IMR-90 (cell line): ENCODE measurements around the gene DENND1B. TPM values are rescaled to one million over a fixed set of nuclear protein-coding genes. Genes with fewer than 3 reads are reported as not detected.
A peak's percentile ranks its signal among the peaks of the same experiment; 100 is the strongest.

Experiments
- ATAC-seq: fragments of 200-7000 bp; cut with Tn5 transposase; 2 replicates; pipeline ENCODE4 v1.9.1; 2020; ENCODE audit warnings: low read depth, mild to moderate bottlenecking, moderate library complexity
- BruUV-seq: library from RNA; stranded (reverse); fragments of 400-500 nt; replicated peaks from 2 replicates; lab custom pipeline; 2021; lab: Mats Ljungman, UMichigan
- CTCF ChIA-PET: fragments of 300-600 bp; formaldehyde crosslinking; extraction: SDS; loops from one replicate; lab custom pipeline; 2021; ENCODE audit warnings: antibody characterized with exemption; lab: Yijun Ruan, JAX
- POLR2A ChIA-PET: fragments of 300-600 bp; sonication (Branson Sonifier 250); formaldehyde crosslinking; loops from one replicate; lab custom pipeline; 2022; ENCODE audit warnings: antibody characterized with exemption; ENCODE audit not compliant: unreplicated experiment; lab: Charles Lee
- DNase-seq: peaks from one replicate; pipeline ENCODE4 v3.0.0; 2013
- H2AFZ ChIP-seq: replicated peaks from 2 replicates; pipeline ENCODE3; 2013; ENCODE audit warnings: low read length, mild to moderate bottlenecking; ENCODE audit not compliant: poor library complexity
- H2AK5ac ChIP-seq: 2 replicates; pipeline ENCODE4 v1.6.1; 2013; ENCODE audit warnings: low read depth, low read length, inconsistent platforms
- H2AK9ac ChIP-seq: replicated peaks from 2 replicates; pipeline ENCODE3; 2013; ENCODE audit warnings: mild to moderate bottlenecking, low read depth, low read length, moderate library complexity; ENCODE audit not compliant: poor library complexity
- H2BK120ac ChIP-seq: 2 replicates; pipeline ENCODE4 v1.6.1; 2013; ENCODE audit warnings: low read depth, low read length, inconsistent platforms
- H2BK15ac ChIP-seq: 3 replicates; pipeline ENCODE4 v1.6.1; 2013; ENCODE audit warnings: low read depth, low read length, inconsistent platforms
- H2BK20ac ChIP-seq: 2 replicates; pipeline ENCODE4 v1.6.1; 2013; ENCODE audit warnings: low read depth, mild to moderate bottlenecking, inconsistent platforms, low read length, moderate library complexity
- H2BK5ac ChIP-seq: 2 replicates; pipeline ENCODE4 v1.6.1; 2013; ENCODE audit warnings: mild to moderate bottlenecking, low read depth, low read length, inconsistent platforms; ENCODE audit not compliant: poor library complexity, severe bottlenecking
- H3K14ac ChIP-seq: replicated peaks from 2 replicates; pipeline ENCODE4 v1.6.1; 2013; ENCODE audit warnings: low read depth, low read length, inconsistent platforms
- H3K18ac ChIP-seq: 2 replicates; pipeline ENCODE4 v1.6.1; 2013; ENCODE audit warnings: low read depth, low read length, control low read depth
- H3K23ac ChIP-seq: 2 replicates; pipeline ENCODE4 v1.6.1; 2013; ENCODE audit warnings: low read depth, low read length, inconsistent platforms
- H3K27ac ChIP-seq: 2 replicates; pipeline ENCODE4 v1.5.1; 2013; ENCODE audit warnings: mild to moderate bottlenecking, control low read depth, low read length; ENCODE audit not compliant: insufficient read depth
- H3K27me3 ChIP-seq: 2 replicates; pipeline ENCODE4 v1.6.1; 2013; ENCODE audit warnings: low read length; ENCODE audit not compliant: control insufficient read depth, insufficient read depth
- H3K36me3 ChIP-seq: 2 replicates; pipeline ENCODE4 v1.6.1; 2013; ENCODE audit warnings: low read length, mixed read lengths; ENCODE audit not compliant: control insufficient read depth, insufficient read depth
- H3K4ac ChIP-seq: 2 replicates; pipeline ENCODE4 v1.6.1; 2013; ENCODE audit warnings: low read depth, low read length, inconsistent platforms
- H3K4me1 ChIP-seq: 2 replicates; pipeline ENCODE4 v1.6.1; 2013; ENCODE audit warnings: low read length, mixed read lengths; ENCODE audit not compliant: control insufficient read depth, insufficient read depth
- H3K4me2 ChIP-seq: 2 replicates; pipeline ENCODE4 v1.6.1; 2013; ENCODE audit warnings: low read depth, mild to moderate bottlenecking, control low read depth, low read length, moderate library complexity
- H3K4me3 ChIP-seq: 2 replicates; pipeline ENCODE4 v1.5.1; 2013; ENCODE audit warnings: low read depth, mild to moderate bottlenecking, control low read depth, low read length, moderate library complexity; ENCODE audit not compliant: insufficient read depth
- H3K56ac ChIP-seq: 2 replicates; pipeline ENCODE4 v1.6.1; 2013; ENCODE audit warnings: low read length, inconsistent platforms; ENCODE audit not compliant: insufficient read depth; ENCODE audit errors: extremely low read depth
- H3K79me1 ChIP-seq, 2 experiments: 2 replicates each; pipeline ENCODE4 v1.6.1; 2013; ENCODE audit warnings: low read length in 2 of 2, inconsistent platforms in 1 of 2, low read depth in 1 of 2
- H3K9ac ChIP-seq: 2 replicates; pipeline ENCODE4 v1.6.1; 2013; ENCODE audit warnings: low read depth, low read length, control low read depth
- H3K9me1 ChIP-seq: 2 replicates; pipeline ENCODE4 v1.6.1; 2013; ENCODE audit warnings: low read length, inconsistent platforms; ENCODE audit not compliant: insufficient read depth
- H3K9me3 ChIP-seq: 2 replicates; pipeline ENCODE4 v1.6.1; 2013; ENCODE audit warnings: low read length; ENCODE audit not compliant: control insufficient read depth, insufficient read depth
- H4K20me1 ChIP-seq: 2 replicates; pipeline ENCODE4 v1.6.1; 2013; ENCODE audit warnings: low read length, inconsistent platforms; ENCODE audit not compliant: insufficient read depth
- H4K5ac ChIP-seq: 2 replicates; pipeline ENCODE4 v1.6.1; 2013; ENCODE audit warnings: mild to moderate bottlenecking, low read depth, low read length, control low read depth
- H4K8ac ChIP-seq, 2 experiments: 2 replicates each; pipeline ENCODE4 v1.6.1; 2013; ENCODE audit warnings: low read depth in 2 of 2, low read length in 2 of 2, control low read depth in 1 of 2, inconsistent platforms in 1 of 2
- H4K91ac ChIP-seq: 2 replicates; pipeline ENCODE4 v1.6.1; 2013; ENCODE audit warnings: low read depth, low read length, inconsistent platforms; ENCODE audit not compliant: insufficient read depth
- BHLHE40 ChIP-seq: fragments of 150-350 bp; IDR thresholded peaks from 2 replicates; pipeline ENCODE4 v1.6.1; 2016; ENCODE audit warnings: mild to moderate bottlenecking, low read depth, low read length
- CEBPB ChIP-seq: IDR thresholded peaks from 2 replicates; pipeline ENCODE4 v1.6.1; 2012; ENCODE audit warnings: low read depth, low read length, improper control_type of control experiment
- CHD1 ChIP-seq: IDR thresholded peaks from 2 replicates; pipeline ENCODE4 v1.6.1; 2012; ENCODE audit warnings: low read depth, low read length, improper control_type of control experiment
- FOS ChIP-seq: fragments of 150-350 bp; IDR thresholded peaks from 2 replicates; pipeline ENCODE4 v1.6.1; 2016; ENCODE audit warnings: low read depth, low read length
- MAFK ChIP-seq: IDR thresholded peaks from 2 replicates; pipeline ENCODE4 v1.6.1; 2012; ENCODE audit warnings: low read depth, low read length, improper control_type of control experiment
- MAZ ChIP-seq: IDR thresholded peaks from 2 replicates; pipeline ENCODE4 v1.6.1; 2012; ENCODE audit warnings: low read depth, mild to moderate bottlenecking, low read length, improper control_type of control experiment, moderate library complexity, borderline replicate concordance
- MXI1 ChIP-seq: IDR thresholded peaks from 2 replicates; pipeline ENCODE4 v1.6.1; 2012; ENCODE audit warnings: low read depth, mild to moderate bottlenecking, low read length, moderate library complexity, borderline replicate concordance
- NFE2L2 ChIP-seq: fragments of 150-350 bp; IDR thresholded peaks from 2 replicates; pipeline ENCODE4 v1.6.1; 2016; ENCODE audit warnings: low read depth, mild to moderate bottlenecking, low read length
- POLR2A ChIP-seq: IDR thresholded peaks from 2 replicates; pipeline ENCODE4 v1.6.1; 2012; ENCODE audit warnings: mild to moderate bottlenecking, low read depth, low read length
- RAD21 ChIP-seq: IDR thresholded peaks from 2 replicates; pipeline ENCODE4 v1.6.1; 2012; ENCODE audit warnings: low read length, improper control_type of control experiment
- RCOR1 ChIP-seq: IDR thresholded peaks from 2 replicates; pipeline ENCODE4 v1.6.1; 2012; ENCODE audit warnings: mild to moderate bottlenecking, low read length, improper control_type of control experiment; ENCODE audit not compliant: insufficient replicate concordance
- RFX5 ChIP-seq: IDR thresholded peaks from 2 replicates; pipeline ENCODE4 v1.8.0; 2012; ENCODE audit warnings: low read depth, mild to moderate bottlenecking, low read length, moderate library complexity
- SMC3 ChIP-seq: fragments of 150-350 bp; IDR thresholded peaks from 2 replicates; pipeline ENCODE4 v1.6.1; 2016; ENCODE audit warnings: low read depth, mild to moderate bottlenecking, antibody characterized with exemption, low read length, moderate library complexity
- WGBS, 2 experiments: methylation state at CpG; one replicate each; pipeline versions ENCODE4 v1.1.5 to v1.1.7; 2013; ENCODE audit warnings: missing lambda C conversion rate in 2 of 2; ENCODE audit not compliant: insufficient read length in 1 of 2; ENCODE audit errors: extremely low coverage in 2 of 2; 5-methylcytosine and 5-hydroxymethylcytosine counted together
- dilution Hi-C: fragments of 300-500 bp; cut with HindIII; formaldehyde crosslinking; loops from one replicate; pipeline ENCODE4 v1.14.3; 2018; ENCODE audit warnings: low sequenced_read_pairs; ENCODE audit not compliant: unreplicated experiment
- in situ Hi-C: fragments of 300-500 bp; cut with MboI; formaldehyde crosslinking; loops from 3 replicates; pipeline ENCODE4 v1.14.3; 2019; ENCODE audit warnings: low sequenced_read_pairs, inconsistent platforms, mixed read lengths
- intact Hi-C: fragments of 100-400 bp; cut with micrococcal nuclease; formaldehyde crosslinking; loops from 2 replicates; pipeline ENCODE4 v1.10.0; 2022
- polyA plus RNA-seq, 3 experiments: library from polyadenylated mRNA; depleted of rRNA; stranded (reverse); fragments of >200 nt; gene quantifications; 2 replicates each; pipeline ENCODE4 v1.2.3, GENCODE V29; 2012; ENCODE audit warnings: low replicate concordance in 1 of 3
- total RNA-seq: library from RNA; depleted of rRNA; stranded (reverse); fragments of >200 nt; gene quantifications from 2 replicates; pipeline ENCODE4 v1.2.3, GENCODE V29; 2012
- TF ChIP-seq, protein P1 (sequence below): fragments of 150-350 bp; IDR thresholded peaks from 2 replicates; pipeline ENCODE4 v1.6.1; 2016; ENCODE audit warnings: low read depth, mild to moderate bottlenecking, low read length, moderate library complexity, borderline replicate concordance
- TF ChIP-seq, protein P2 (sequence below): fragments of 150-350 bp; IDR thresholded peaks from 2 replicates; pipeline ENCODE4 v1.6.1; 2017; ENCODE audit warnings: mild to moderate bottlenecking, antibody characterized with exemption, low read length, low read depth
- TF ChIP-seq, protein P3 (sequence below): conservative IDR thresholded peaks from 2 replicates; pipeline ENCODE4 v1.5.1; 2012; ENCODE audit warnings: mild to moderate bottlenecking, low read depth, low read length, improper control_type of control experiment

The DENND1B gene
- total and polyA plus RNA-seq, 2 of the 4 experiments (the other 2 are of a cell fraction): 4.0 to 24.2 TPM

DNA sequence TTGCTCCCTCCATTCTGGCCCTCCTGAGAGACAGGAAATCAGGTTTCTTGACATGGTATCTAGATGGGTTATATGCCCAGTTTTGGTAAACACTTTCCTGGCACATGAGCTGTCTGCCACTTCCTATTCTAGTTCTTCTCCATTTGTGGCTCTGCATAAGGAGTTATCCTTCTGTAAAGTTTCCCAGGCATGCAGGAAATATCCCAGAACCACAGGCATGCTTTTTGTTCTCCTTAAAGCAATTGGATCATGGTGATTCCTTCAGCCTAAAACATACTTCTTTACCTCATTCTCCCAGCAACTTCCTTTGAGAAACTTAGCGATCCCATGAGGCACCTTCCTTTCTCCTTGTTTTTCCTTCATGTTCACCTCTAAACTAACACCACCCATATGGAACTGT, 307.4 kb downstream of the DENND1B start:
- no peaks in the 10 kb centered on the region for H3K9me3 ChIP-seq
- H3K14ac ChIP-seq: peak overlapping the region; percentile 29; the same call in 1 of the 2 replicates
- ChIA-PET CTCF (no interaction called here), POLR2A (no interaction called here)
- H2BK120ac ChIP-seq: no peak overlapping the region
- H4K5ac ChIP-seq: no peak overlapping the region
- H3K56ac ChIP-seq: no peak overlapping the region
- no peaks in the 10 kb centered on the region; the same call in 1 of the 2 replicates for H3K27me3 ChIP-seq
- no peaks in the 10 kb centered on the region for H3K9me1 ChIP-seq
- dilution Hi-C loops: no loop called here
- ATAC-seq (no peak), DNase-seq (peak; percentile 52)
- no peak overlapping the region for H2BK20ac ChIP-seq
- no peak overlapping the region for H2BK15ac ChIP-seq
- H3K18ac ChIP-seq: no peak overlapping the region
- no peaks in the 10 kb centered on the region for H3K36me3 ChIP-seq
- H2BK5ac ChIP-seq: no peak overlapping the region
- no peak overlapping the region for H4K8ac ChIP-seq
- H3K9ac ChIP-seq: no peak overlapping the region
- H2AK9ac ChIP-seq: no peak overlapping the region
- intact Hi-C loops: no loop called here
- no peak overlapping the region for H3K4me3 ChIP-seq
- no CpG with 5 or more reads among the region's 1 CpG for WGBS, 2 experiments
- no TSS peak for BruUV-seq
- H2AK5ac ChIP-seq: no peak overlapping the region
- no peak overlapping the region for H3K4ac ChIP-seq
- no peaks in the 10 kb centered on the region for H3K79me1 ChIP-seq
- no peak overlapping the region for H3K27ac ChIP-seq
- no peak overlapping the region for H4K91ac ChIP-seq
- H4K20me1 ChIP-seq: no peaks in the 10 kb centered on the region
- no peak overlapping the region for H3K23ac ChIP-seq
- in situ Hi-C loops: no loop called here
- no peaks in the 10 kb centered on the region for H3K4me1 ChIP-seq
- H3K4me2 ChIP-seq: no peak overlapping the region
- no peak for TF ChIP-seq RAD21
- no peak for TF ChIP-seq MAFK
- no peak for TF ChIP-seq NFE2L2
- TF ChIP-seq, protein P1, sequence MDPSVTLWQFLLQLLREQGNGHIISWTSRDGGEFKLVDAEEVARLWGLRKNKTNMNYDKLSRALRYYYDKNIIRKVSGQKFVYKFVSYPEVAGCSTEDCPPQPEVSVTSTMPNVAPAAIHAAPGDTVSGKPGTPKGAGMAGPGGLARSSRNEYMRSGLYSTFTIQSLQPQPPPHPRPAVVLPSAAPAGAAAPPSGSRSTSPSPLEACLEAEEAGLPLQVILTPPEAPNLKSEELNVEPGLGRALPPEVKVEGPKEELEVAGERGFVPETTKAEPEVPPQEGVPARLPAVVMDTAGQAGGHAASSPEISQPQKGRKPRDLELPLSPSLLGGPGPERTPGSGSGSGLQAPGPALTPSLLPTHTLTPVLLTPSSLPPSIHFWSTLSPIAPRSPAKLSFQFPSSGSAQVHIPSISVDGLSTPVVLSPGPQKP: no peak
- TF ChIP-seq CEBPB: no peak
- no peak for TF ChIP-seq MAZ
- no peak for TF ChIP-seq POLR2A
- no peak for TF ChIP-seq BHLHE40
- no peak for TF ChIP-seq SMC3
- no peak for TF ChIP-seq RCOR1
- TF ChIP-seq, protein P2, sequence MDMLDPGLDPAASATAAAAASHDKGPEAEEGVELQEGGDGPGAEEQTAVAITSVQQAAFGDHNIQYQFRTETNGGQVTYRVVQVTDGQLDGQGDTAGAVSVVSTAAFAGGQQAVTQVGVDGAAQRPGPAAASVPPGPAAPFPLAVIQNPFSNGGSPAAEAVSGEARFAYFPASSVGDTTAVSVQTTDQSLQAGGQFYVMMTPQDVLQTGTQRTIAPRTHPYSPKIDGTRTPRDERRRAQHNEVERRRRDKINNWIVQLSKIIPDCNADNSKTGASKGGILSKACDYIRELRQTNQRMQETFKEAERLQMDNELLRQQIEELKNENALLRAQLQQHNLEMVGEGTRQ: no peak
- no peak for TF ChIP-seq FOS
- TF ChIP-seq RFX5: no peak
- no peak for TF ChIP-seq CHD1
- no peak for TF ChIP-seq MXI1
- TF ChIP-seq, protein P3, sequence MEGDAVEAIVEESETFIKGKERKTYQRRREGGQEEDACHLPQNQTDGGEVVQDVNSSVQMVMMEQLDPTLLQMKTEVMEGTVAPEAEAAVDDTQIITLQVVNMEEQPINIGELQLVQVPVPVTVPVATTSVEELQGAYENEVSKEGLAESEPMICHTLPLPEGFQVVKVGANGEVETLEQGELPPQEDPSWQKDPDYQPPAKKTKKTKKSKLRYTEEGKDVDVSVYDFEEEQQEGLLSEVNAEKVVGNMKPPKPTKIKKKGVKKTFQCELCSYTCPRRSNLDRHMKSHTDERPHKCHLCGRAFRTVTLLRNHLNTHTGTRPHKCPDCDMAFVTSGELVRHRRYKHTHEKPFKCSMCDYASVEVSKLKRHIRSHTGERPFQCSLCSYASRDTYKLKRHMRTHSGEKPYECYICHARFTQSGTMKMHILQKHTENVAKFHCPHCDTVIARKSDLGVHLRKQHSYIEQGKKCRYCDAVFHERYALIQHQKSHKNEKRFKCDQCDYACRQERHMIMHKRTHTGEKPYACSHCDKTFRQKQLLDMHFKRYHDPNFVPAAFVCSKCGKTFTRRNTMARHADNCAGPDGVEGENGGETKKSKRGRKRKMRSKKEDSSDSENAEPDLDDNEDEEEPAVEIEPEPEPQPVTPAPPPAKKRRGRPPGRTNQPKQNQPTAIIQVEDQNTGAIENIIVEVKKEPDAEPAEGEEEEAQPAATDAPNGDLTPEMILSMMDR: no peak
- H2AFZ ChIP-seq: no peak overlapping the region
